Neural cell (in vitro differentiated cells): ENCODE data around the gene OR2T29. TPM values are rescaled to one million over a fixed set of nuclear protein-coding genes. Genes with fewer than 3 reads are reported as not detected.
"Not testable (repeated sequence)": the region's sequence is repeated elsewhere in the genome, so short reads cannot be mapped to it uniquely, and the experiment has no call there.

ENCODE experiments used
- H2AFZ ChIP-seq: fragments of 200-600, 300-800 bp; sonication (generic), shearing (Covaris generic); 2 replicates; pipeline ENCODE4 v1.6.0; 2014; ENCODE audit warnings: low read depth, mild to moderate bottlenecking, antibody characterized with exemption, low read length, moderate library complexity
- H3F3A ChIP-seq: fragments of 200-600 bp; shearing (Covaris generic); 2 replicates; pipeline ENCODE4 v1.6.1; 2016; ENCODE audit warnings: mild to moderate bottlenecking, moderate library complexity, mixed read lengths, antibody characterized with exemption, low read length; ENCODE audit not compliant: insufficient read depth, poor library complexity, severe bottlenecking
- H3K27ac ChIP-seq: fragments of 200-600, 300-800 bp; sonication (generic), shearing (Covaris generic); 2 replicates; pipeline ENCODE4 v1.5.1; 2014; ENCODE audit warnings: mild to moderate bottlenecking, low read length, moderate library complexity
- H3K27me3 ChIP-seq: fragments of 300-800, 200-600 bp; sonication (generic), shearing (Covaris generic); 2 replicates; pipeline ENCODE4 v1.6.0; 2014; ENCODE audit warnings: mild to moderate bottlenecking, low read depth, low read length, moderate library complexity; ENCODE audit not compliant: insufficient read depth
- H3K36me3 ChIP-seq: fragments of 300-800, 200-600 bp; sonication (generic), shearing (Covaris generic); 2 replicates; pipeline ENCODE4 v1.5.1; 2014; ENCODE audit warnings: mild to moderate bottlenecking, antibody characterized with exemption, low read length, moderate library complexity; ENCODE audit not compliant: insufficient read depth
- H3K4me2 ChIP-seq: fragments of 300-800, 200-600 bp; sonication (generic), shearing (Covaris generic); 2 replicates; pipeline ENCODE4 v1.6.0; 2014; ENCODE audit warnings: mild to moderate bottlenecking, low read length
- H3K4me3 ChIP-seq: fragments of 300-800, 200-600 bp; sonication (generic), shearing (Covaris generic); 2 replicates; pipeline ENCODE4 v1.5.1; 2014; ENCODE audit warnings: mild to moderate bottlenecking, low read length, moderate library complexity
- H3K79me2 ChIP-seq: fragments of 200-600 bp; shearing (Covaris generic); replicated peaks from 2 replicates; pipeline ENCODE4 v1.6.0; 2014; ENCODE audit warnings: mild to moderate bottlenecking, low read length, moderate library complexity; ENCODE audit not compliant: insufficient read depth
- H3K9ac ChIP-seq: fragments of 300-800, 200-600 bp; sonication (generic), shearing (Covaris generic); 2 replicates; pipeline ENCODE4 v1.6.1; 2016; ENCODE audit warnings: mild to moderate bottlenecking, low read length, mixed read lengths
- H3K9me2 ChIP-seq: fragments of 200-600 bp; shearing (Covaris generic); 2 replicates; pipeline ENCODE4 v1.6.1; 2016; ENCODE audit warnings: mild to moderate bottlenecking, low read length, mixed read lengths; ENCODE audit not compliant: insufficient read depth
- H3K9me3 ChIP-seq: fragments of 200-600, 300-800 bp; sonication (generic), shearing (Covaris generic); 2 replicates; pipeline ENCODE4 v1.6.1; 2016; ENCODE audit warnings: mild to moderate bottlenecking, mixed run types, low read length, moderate library complexity, mixed read lengths
- H4K20me1 ChIP-seq: fragments of 200-600 bp; shearing (Covaris generic); 2 replicates; pipeline ENCODE4 v1.6.1; 2016; ENCODE audit warnings: mild to moderate bottlenecking, mixed run types; ENCODE audit not compliant: insufficient read depth
- polyA plus RNA-seq: library from polyadenylated mRNA; depleted of rRNA; stranded (reverse); fragments of >200 nt; gene quantifications from 2 replicates; pipeline ENCODE4 v1.2.3, GENCODE V29; 2014

OR2T29 gene
- polyA plus RNA-seq, 1 donor from 2014 or later = not detected

DNA sequence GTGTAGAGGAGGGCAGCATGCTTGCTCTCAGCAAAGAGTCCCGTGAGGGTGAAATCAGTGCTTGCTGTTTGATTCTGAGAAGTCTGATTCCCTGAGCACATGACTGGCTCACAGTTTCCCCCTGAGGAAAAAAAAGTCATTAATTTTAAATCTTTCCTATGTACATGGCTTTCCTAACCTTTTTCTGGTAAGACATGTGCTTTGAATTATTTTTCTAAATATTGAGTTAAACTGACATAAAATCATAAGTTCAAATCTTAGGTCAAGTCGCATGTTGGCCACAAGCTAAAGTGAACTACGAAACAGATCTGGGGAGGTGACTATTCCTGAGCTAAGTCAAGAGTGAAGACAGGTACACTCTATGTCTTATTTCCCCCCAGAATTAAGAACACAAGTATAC lies 12.1 kb upstream of the OR2T29 start, which contains the start of gene OR2T34:
Gene OR2T34, minus strand, starts transcription at position 101 of the 400 bp plus-strand sequence. Its CDS starts 0 bp downstream, at position 101.
- H3K9me2 ChIP-seq, H2AFZ ChIP-seq, H3K4me2 ChIP-seq, H3K27me3 ChIP-seq, H3K27ac ChIP-seq, H3K4me3 ChIP-seq, H3K9ac ChIP-seq, H3F3A ChIP-seq, H3K36me3 ChIP-seq, H3K9me3 ChIP-seq, H4K20me1 ChIP-seq, H3K79me2 ChIP-seq: not testable (repeated sequence)

GRCh38 chr1:248573856-248574255 lies 11.3 kb upstream of the OR2T29 start:
- not testable (repeated sequence) for H3K79me2 ChIP-seq, H3K9me3 ChIP-seq, H3K9me2 ChIP-seq, H2AFZ ChIP-seq, H3K9ac ChIP-seq, H3K27ac ChIP-seq, H3F3A ChIP-seq, H3K27me3 ChIP-seq, H3K4me3 ChIP-seq, H4K20me1 ChIP-seq, H3K36me3 ChIP-seq, H3K4me2 ChIP-seq

GRCh38 chr1:248572049-248572448 lies 9.5 kb upstream of the OR2T29 start:
- H3K9me3 ChIP-seq, H3K27ac ChIP-seq, H3F3A ChIP-seq, H3K27me3 ChIP-seq, H3K9ac ChIP-seq, H3K4me2 ChIP-seq, H3K9me2 ChIP-seq, H4K20me1 ChIP-seq, H3K4me3 ChIP-seq, H3K36me3 ChIP-seq, H2AFZ ChIP-seq, H3K79me2 ChIP-seq: not testable (repeated sequence)

DNA sequence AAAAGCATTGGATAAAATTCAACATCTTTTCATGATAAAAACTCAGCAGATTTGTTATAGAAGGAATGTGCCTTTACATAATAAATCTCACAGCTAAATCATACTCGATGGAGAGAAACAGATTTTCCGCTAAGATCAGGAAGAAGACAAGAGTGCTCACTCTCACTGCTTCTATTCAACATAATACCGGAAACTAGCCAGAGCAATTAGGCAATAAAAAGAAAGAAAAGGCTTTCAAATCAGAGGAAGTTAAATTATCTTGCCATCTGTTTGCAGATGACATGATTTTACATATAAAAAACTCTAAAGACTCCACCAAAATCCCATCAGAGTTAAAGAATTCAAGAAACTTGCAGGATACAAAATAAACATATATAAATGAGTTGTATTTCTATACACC lies 8.2 kb upstream of the OR2T29 start:
- H3F3A ChIP-seq, H3K36me3 ChIP-seq, H4K20me1 ChIP-seq, H3K27me3 ChIP-seq, H3K27ac ChIP-seq, H3K4me3 ChIP-seq, H2AFZ ChIP-seq, H3K79me2 ChIP-seq, H3K9me3 ChIP-seq, H3K9ac ChIP-seq, H3K4me2 ChIP-seq, H3K9me2 ChIP-seq: not testable (repeated sequence)

GRCh38 chr1:248569049-248569448 lies 6.5 kb upstream of the OR2T29 start:
- H3K9me2 ChIP-seq, H3K27ac ChIP-seq, H2AFZ ChIP-seq, H3F3A ChIP-seq, H3K9ac ChIP-seq, H3K79me2 ChIP-seq, H3K4me2 ChIP-seq, H3K9me3 ChIP-seq, H4K20me1 ChIP-seq, H3K4me3 ChIP-seq, H3K36me3 ChIP-seq, H3K27me3 ChIP-seq: not testable (repeated sequence)

GRCh38 chr1:248565530-248566373 lies 3.2 kb upstream of the OR2T29 start:
- not testable (repeated sequence) for H3F3A ChIP-seq

DNA sequence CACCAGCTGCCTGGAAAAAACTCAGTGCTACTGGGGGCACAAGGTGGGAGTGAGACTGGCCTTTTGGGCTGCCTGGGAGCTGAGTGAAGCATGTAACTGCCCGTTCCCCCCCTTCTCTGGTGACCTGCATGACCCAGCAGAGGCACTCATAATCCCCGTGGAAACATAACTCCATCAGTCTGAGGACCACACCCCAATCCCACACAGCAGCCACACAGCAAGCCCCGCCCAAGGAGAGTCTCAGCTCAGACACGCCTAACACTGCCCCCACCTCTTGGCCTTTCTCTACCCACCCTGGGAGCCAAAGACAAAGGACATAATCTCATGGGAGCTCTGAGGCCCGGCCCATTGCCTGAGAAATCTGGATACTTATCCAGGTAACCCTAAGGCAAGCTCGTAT lies 11.5 kb downstream of the OR2T29 start:
- not testable (repeated sequence) for H3K9ac ChIP-seq, H3K9me3 ChIP-seq, H2AFZ ChIP-seq, H3K4me2 ChIP-seq, H3K79me2 ChIP-seq, H3K27me3 ChIP-seq, H3F3A ChIP-seq, H3K9me2 ChIP-seq, H3K4me3 ChIP-seq, H4K20me1 ChIP-seq, H3K27ac ChIP-seq, H3K36me3 ChIP-seq

More at GRCh38 chr1:248565530-248566373, 3.2 kb upstream of the OR2T29 start:
- H3K4me2 ChIP-seq, H3K9me3 ChIP-seq, H4K20me1 ChIP-seq, H2AFZ ChIP-seq, H3K9ac ChIP-seq, H3K36me3 ChIP-seq, H3K4me3 ChIP-seq, H3K9me2 ChIP-seq, H3K79me2 ChIP-seq, H3K27me3 ChIP-seq, H3K27ac ChIP-seq: not testable (repeated sequence)

GRCh38 chr1:248547383-248547782 lies 15.2 kb downstream of the OR2T29 start:
- not testable (repeated sequence) for H3K9me3 ChIP-seq, H3K27me3 ChIP-seq, H3F3A ChIP-seq, H2AFZ ChIP-seq, H3K79me2 ChIP-seq, H3K9ac ChIP-seq, H3K4me2 ChIP-seq, H3K36me3 ChIP-seq, H3K4me3 ChIP-seq, H3K27ac ChIP-seq, H4K20me1 ChIP-seq, H3K9me2 ChIP-seq
